CD4-positive, CD25-positive, alpha-beta regulatory T cell (primary cell): ENCODE results near the gene RFX8. TPM values are rescaled to one million over a fixed set of nuclear protein-coding genes. Genes with fewer than 3 reads are reported as not detected.

Source experiments
- ATAC-seq, 2 donors: fragments of 150-1000 bp; cut with Tn5 transposase; one replicate each; pipeline ENCODE4 v1.10.0; 2021; ENCODE audit warnings: low read depth in 2 of 2, moderate number of reproducible peaks in 2 of 2, moderate library complexity in 1 of 2
- DNase-seq, 3 donors: peaks; one replicate each; pipeline versions ENCODE4 v3.0.0 to v3.0.0-alpha.2; 2012 to 2022; ENCODE audit warnings: mixed read lengths in 1 of 3
- H3K27ac ChIP-seq: one replicate; pipeline ENCODE4 v1.7.0; 2013; ENCODE audit warnings: mild to moderate bottlenecking, low read length; ENCODE audit not compliant: insufficient read depth, poor library complexity, severe bottlenecking
- H3K27me3 ChIP-seq: one replicate; pipeline ENCODE4 v1.7.0; 2013; ENCODE audit warnings: low read length; ENCODE audit not compliant: control insufficient read depth, insufficient read depth
- H3K36me3 ChIP-seq: one replicate; pipeline ENCODE4 v1.7.0; 2013; ENCODE audit warnings: mild to moderate bottlenecking, low read length, moderate library complexity; ENCODE audit not compliant: control insufficient read depth, insufficient read depth
- H3K4me1 ChIP-seq: 2 replicates; pipeline ENCODE4 v1.7.0; 2013; ENCODE audit warnings: mild to moderate bottlenecking, low read length; ENCODE audit not compliant: insufficient read depth, control insufficient read depth, poor library complexity, severe bottlenecking
- H3K4me3 ChIP-seq: one replicate; pipeline ENCODE4 v1.7.0; 2013; ENCODE audit warnings: low read depth, mild to moderate bottlenecking, low read length, moderate library complexity
- H3K9me3 ChIP-seq, 2 experiments: 1 replicate in 1 of 2; 2 replicates in 1 of 2; pipeline ENCODE4 v1.7.0; 2013; ENCODE audit warnings: low read length in 2 of 2, mild to moderate bottlenecking in 1 of 2, moderate library complexity in 1 of 2; ENCODE audit not compliant: control insufficient read depth in 2 of 2
- H3K27ac Mint-ChIP-seq, 3 donors: one replicate each; pipeline ENCODE4 v1.8.0; 2020 to 2022; ENCODE audit warnings: mild to moderate bottlenecking in 3 of 3, mixed read lengths in 3 of 3, moderate library complexity in 2 of 3
- H3K27me3 Mint-ChIP-seq: one replicate; pipeline ENCODE4 v1.8.0; 2022; ENCODE audit warnings: mild to moderate bottlenecking, mixed read lengths
- H3K36me3 Mint-ChIP-seq: one replicate; pipeline ENCODE4 v1.8.0; 2020; ENCODE audit warnings: mixed read lengths
- H3K4me1 Mint-ChIP-seq, 4 donors: one replicate each; pipeline ENCODE4 v1.8.0; 2020 to 2022; ENCODE audit warnings: mixed read lengths in 4 of 4, mild to moderate bottlenecking in 1 of 4
- H3K4me3 Mint-ChIP-seq, 4 donors: one replicate each; pipeline ENCODE4 v1.8.0; 2020 to 2022; ENCODE audit warnings: mild to moderate bottlenecking in 4 of 4, mixed read lengths in 4 of 4, moderate library complexity in 3 of 4
- H3K9me3 Mint-ChIP-seq, 7 donors: one replicate each; pipeline ENCODE4 v1.8.0; 2020 to 2022; ENCODE audit warnings: mixed read lengths in 7 of 7, mild to moderate bottlenecking in 3 of 7, moderate library complexity in 2 of 7
- polyA plus RNA-seq, 4 donors: library from polyadenylated mRNA; unstranded; fragments of 300-500 nt; fragmentation: Illumina TruSeq; gene quantifications; one replicate each; pipeline ENCODE4 v1.2.3, GENCODE V29; 2021
- total RNA-seq: library from RNA; stranded (reverse); gene quantifications from one replicate; pipeline ENCODE4 v1.2.3, GENCODE V29; 2022

RFX8 gene
- total and polyA plus RNA-seq, 5 donors from 2014 or later, result 0.16 to 5.5 (median 0.50) TPM; not detected in 2

GRCh38 chr2:101416609-101417008 lies 58.3 kb downstream of the RFX8 start:
- H3K27me3 Mint-ChIP-seq, result peaks cover 7% of the 10 kb centered on the region
- H3K36me3 ChIP-seq, result no peaks in the 10 kb centered on the region
- no peak overlapping the region for H3K4me3 Mint-ChIP-seq
- peaks cover 0 to 5% of the 10 kb centered on the region in 2 experiments for H3K9me3 ChIP-seq
- no peak overlapping the region for H3K27ac ChIP-seq
- no peak for ATAC-seq
- no peak for DNase-seq
- H3K9me3 Mint-ChIP-seq, result peaks cover 0 to 4% (median 0%) of the 10 kb centered on the region in 7 donors
- H3K4me1 ChIP-seq, result no peaks in the 10 kb centered on the region
- no peak overlapping the region for H3K4me3 ChIP-seq
- no peaks in the 10 kb centered on the region for H3K27me3 ChIP-seq
- peaks cover 0 to 2% (median 0%) of the 10 kb centered on the region in 4 donors for H3K4me1 Mint-ChIP-seq
- H3K36me3 Mint-ChIP-seq, result no peaks in the 10 kb centered on the region
- H3K27ac Mint-ChIP-seq, result no peak overlapping the region

- Mint-ChIP-seq H3K27me3 (peaks cover 7% of the 10 kb centered on the region), H3K27ac (no peak overlapping the region), H3K4me3 (no peak overlapping the region), H3K36me3 (no peaks in the 10 kb centered on the region), H3K9me3 (peaks cover 0 to 4% (median 0%) of the 10 kb centered on the region in 7 donors), H3K4me1 (peaks cover 0 to 2% (median 0%) of the 10 kb centered on the region in 4 donors)
- Histone ChIP-seq H3K4me1 (no peaks in the 10 kb centered on the region), H3K36me3 (no peaks in the 10 kb centered on the region), H3K27ac (no peak overlapping the region), H3K9me3 (peaks cover 0 to 5% of the 10 kb centered on the region in 2 experiments), H3K4me3 (no peak overlapping the region), H3K27me3 (no peaks in the 10 kb centered on the region)
- DNase-seq (no peak), ATAC-seq (no peak)
These were observed 59.0 kb downstream of the RFX8 start for GRCh38 chr2:101415884-101416283.

- Histone ChIP-seq H3K27ac (no peak overlapping the region), H3K36me3 (no peaks in the 10 kb centered on the region), H3K27me3 (no peaks in the 10 kb centered on the region), H3K4me3 (no peak overlapping the region), H3K4me1 (no peaks in the 10 kb centered on the region), H3K9me3 (peaks cover 0 to 5% of the 10 kb centered on the region in 2 experiments)
- H3K9me3 Mint-ChIP-seq, result peaks cover 0 to 4% (median 0%) of the 10 kb centered on the region in 7 donors
- H3K4me1 Mint-ChIP-seq, result peaks cover 0 to 2% (median 0%) of the 10 kb centered on the region in 4 donors
- no peak overlapping the region for H3K4me3 Mint-ChIP-seq
- no peaks in the 10 kb centered on the region for H3K36me3 Mint-ChIP-seq
- peaks cover 7% of the 10 kb centered on the region for H3K27me3 Mint-ChIP-seq
- H3K27ac Mint-ChIP-seq, result no peak overlapping the region
- peak in 1 of 3 donors; percentile 15 for DNase-seq
- no peak for ATAC-seq
These were observed 59.7 kb downstream of the RFX8 start for GRCh38 chr2:101415220-101415619.

GRCh38 chr2:101412092-101412694 lies 62.7 kb downstream of the RFX8 start:
- no peaks in the 10 kb centered on the region for H3K4me1 ChIP-seq
- no peaks in the 10 kb centered on the region for H3K36me3 Mint-ChIP-seq
- no peak overlapping the region for H3K4me3 ChIP-seq
- ATAC-seq (no peak), DNase-seq (no peak)
- peaks cover 0 to 4% (median 0%) of the 10 kb centered on the region in 7 donors for H3K9me3 Mint-ChIP-seq
- H3K27ac ChIP-seq, result no peak overlapping the region
- H3K27me3 Mint-ChIP-seq, result peaks cover 4% of the 10 kb centered on the region
- H3K4me3 Mint-ChIP-seq, result no peak overlapping the region
- peaks cover 0 to 5% of the 10 kb centered on the region in 2 experiments for H3K9me3 ChIP-seq
- H3K27ac Mint-ChIP-seq, result peak overlapping the region in 1 of 3 donors; percentile 60
- no peaks in the 10 kb centered on the region for H3K36me3 ChIP-seq
- no peaks in the 10 kb centered on the region for H3K27me3 ChIP-seq
- peaks cover 0 to 3% (median 0%) of the 10 kb centered on the region in 4 donors for H3K4me1 Mint-ChIP-seq

- Histone ChIP-seq H3K36me3 (no peaks in the 10 kb centered on the region), H3K4me1 (no peaks in the 10 kb centered on the region), H3K9me3 (peaks cover 0 to 5% of the 10 kb centered on the region in 2 experiments), H3K27me3 (no peaks in the 10 kb centered on the region), H3K27ac (no peak overlapping the region), H3K4me3 (no peak overlapping the region)
- ATAC-seq (no peak), DNase-seq (no peak)
- peak overlapping the region in 1 of 3 donors; percentile 18 for H3K27ac Mint-ChIP-seq
- peaks cover 4% of the 10 kb centered on the region for H3K27me3 Mint-ChIP-seq
- peaks cover 0 to 4% (median 0%) of the 10 kb centered on the region in 7 donors for H3K9me3 Mint-ChIP-seq
- H3K36me3 Mint-ChIP-seq, result no peaks in the 10 kb centered on the region
- peaks cover 0 to 3% (median 1%) of the 10 kb centered on the region in 4 donors for H3K4me1 Mint-ChIP-seq
- no peak overlapping the region for H3K4me3 Mint-ChIP-seq
These were observed 64.2 kb downstream of the RFX8 start for GRCh38 chr2:101410746-101411145.

- Histone ChIP-seq H3K4me1 (no peaks in the 10 kb centered on the region), H3K9me3 (peaks cover 0 to 2% of the 10 kb centered on the region in 2 experiments), H3K27ac (no peak overlapping the region), H3K36me3 (no peaks in the 10 kb centered on the region), H3K27me3 (no peaks in the 10 kb centered on the region), H3K4me3 (no peak overlapping the region)
- Mint-ChIP-seq H3K27ac (peak overlapping the region; percentile 5 to 21 (median 18)), H3K4me3 (no peak overlapping the region), H3K9me3 (peaks cover 0 to 2% (median 0%) of the 10 kb centered on the region in 7 donors), H3K4me1 (peaks cover 0 to 8% (median 2%) of the 10 kb centered on the region in 4 donors), H3K27me3 (peaks cover 4% of the 10 kb centered on the region), H3K36me3 (no peaks in the 10 kb centered on the region)
- DNase-seq, result no peak
- ATAC-seq, result no peak
These were observed 64.8 kb downstream of the RFX8 start for GRCh38 chr2:101410114-101410513.

- H3K27ac ChIP-seq, result no peak overlapping the region
- DNase-seq (no peak), ATAC-seq (no peak)
- Mint-ChIP-seq H3K36me3 (no peaks in the 10 kb centered on the region), H3K27me3 (peaks cover 4% of the 10 kb centered on the region), H3K9me3 (peaks cover 0 to 2% (median 0%) of the 10 kb centered on the region in 7 donors), H3K4me3 (no peak overlapping the region), H3K27ac (peak overlapping the region in 1 of 3 donors; percentile 21), H3K4me1 (peaks cover 0 to 8% (median 2%) of the 10 kb centered on the region in 4 donors)
- H3K27me3 ChIP-seq, result no peaks in the 10 kb centered on the region
- H3K36me3 ChIP-seq, result no peaks in the 10 kb centered on the region
- no peak overlapping the region for H3K4me3 ChIP-seq
- H3K4me1 ChIP-seq, result no peaks in the 10 kb centered on the region
- H3K9me3 ChIP-seq, result no peaks in the 10 kb centered on the region
These were observed 65.2 kb downstream of the RFX8 start for GRCh38 chr2:101409699-101410098.

- peaks cover 4% of the 10 kb centered on the region for H3K27me3 Mint-ChIP-seq
- Histone ChIP-seq H3K4me1 (no peaks in the 10 kb centered on the region), H3K9me3 (no peaks in the 10 kb centered on the region), H3K36me3 (no peaks in the 10 kb centered on the region), H3K27me3 (no peaks in the 10 kb centered on the region), H3K4me3 (no peak overlapping the region), H3K27ac (no peak overlapping the region)
- ATAC-seq, result no peak
- H3K9me3 Mint-ChIP-seq, result peaks cover 0 to 2% (median 0%) of the 10 kb centered on the region in 7 donors
- H3K4me1 Mint-ChIP-seq, result peaks cover 0 to 8% (median 2%) of the 10 kb centered on the region in 4 donors
- peak overlapping the region in 1 of 3 donors; percentile 14 for H3K27ac Mint-ChIP-seq
- no peak overlapping the region for H3K4me3 Mint-ChIP-seq
- DNase-seq, result no peak
- no peaks in the 10 kb centered on the region for H3K36me3 Mint-ChIP-seq
These were observed 66.0 kb downstream of the RFX8 start for GRCh38 chr2:101408925-101409324.
